LNCAP (cell line): ENCODE data around the gene SMIM45.

Source experiments
- TF ChIP-seq, protein P1 (sequence below): fragments of 450-650 bp; IDR thresholded peaks from 2 replicates; pipeline ENCODE4 v1.5.1; 2017; ENCODE audit warnings: mild to moderate bottlenecking

The SMIM45 gene

DNA sequence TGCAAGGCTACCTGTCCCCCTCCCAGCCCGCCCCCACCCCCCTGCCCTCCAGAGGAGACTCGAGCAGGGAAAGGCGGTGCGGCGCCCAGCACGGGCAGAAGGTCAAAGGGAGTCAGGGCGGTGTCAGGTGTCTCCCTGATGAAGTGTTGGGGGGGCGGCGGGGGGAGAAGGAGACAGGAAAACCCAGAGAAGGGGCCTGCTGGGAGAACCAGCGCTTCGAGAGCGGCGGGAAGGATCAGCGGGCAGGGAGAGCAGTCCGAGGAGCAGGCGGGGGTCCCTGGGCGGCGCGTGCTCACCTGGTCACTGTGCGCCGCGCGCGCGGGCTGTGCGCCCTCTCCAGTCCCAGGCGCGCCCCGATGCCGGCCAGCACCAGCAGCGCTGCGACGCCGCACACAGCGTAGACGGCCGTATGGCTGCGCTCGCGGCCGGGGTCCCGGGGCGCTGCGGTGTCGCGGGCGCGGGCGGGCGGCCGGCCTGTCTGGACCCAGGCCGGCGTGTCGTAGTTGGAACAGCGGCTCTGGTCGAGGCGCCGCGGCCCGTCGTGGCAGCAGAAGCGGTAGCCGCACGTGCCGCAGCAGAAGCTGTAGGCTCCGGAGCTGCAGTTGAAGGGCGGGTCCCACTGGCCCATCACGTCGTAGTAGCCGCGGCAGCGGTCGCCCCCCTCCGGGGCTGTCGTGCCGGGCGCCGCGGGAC is 38.0 kb upstream of the SMIM45 start:
- TF ChIP-seq, protein P1, sequence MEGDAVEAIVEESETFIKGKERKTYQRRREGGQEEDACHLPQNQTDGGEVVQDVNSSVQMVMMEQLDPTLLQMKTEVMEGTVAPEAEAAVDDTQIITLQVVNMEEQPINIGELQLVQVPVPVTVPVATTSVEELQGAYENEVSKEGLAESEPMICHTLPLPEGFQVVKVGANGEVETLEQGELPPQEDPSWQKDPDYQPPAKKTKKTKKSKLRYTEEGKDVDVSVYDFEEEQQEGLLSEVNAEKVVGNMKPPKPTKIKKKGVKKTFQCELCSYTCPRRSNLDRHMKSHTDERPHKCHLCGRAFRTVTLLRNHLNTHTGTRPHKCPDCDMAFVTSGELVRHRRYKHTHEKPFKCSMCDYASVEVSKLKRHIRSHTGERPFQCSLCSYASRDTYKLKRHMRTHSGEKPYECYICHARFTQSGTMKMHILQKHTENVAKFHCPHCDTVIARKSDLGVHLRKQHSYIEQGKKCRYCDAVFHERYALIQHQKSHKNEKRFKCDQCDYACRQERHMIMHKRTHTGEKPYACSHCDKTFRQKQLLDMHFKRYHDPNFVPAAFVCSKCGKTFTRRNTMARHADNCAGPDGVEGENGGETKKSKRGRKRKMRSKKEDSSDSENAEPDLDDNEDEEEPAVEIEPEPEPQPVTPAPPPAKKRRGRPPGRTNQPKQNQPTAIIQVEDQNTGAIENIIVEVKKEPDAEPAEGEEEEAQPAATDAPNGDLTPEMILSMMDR: no peak

DNA sequence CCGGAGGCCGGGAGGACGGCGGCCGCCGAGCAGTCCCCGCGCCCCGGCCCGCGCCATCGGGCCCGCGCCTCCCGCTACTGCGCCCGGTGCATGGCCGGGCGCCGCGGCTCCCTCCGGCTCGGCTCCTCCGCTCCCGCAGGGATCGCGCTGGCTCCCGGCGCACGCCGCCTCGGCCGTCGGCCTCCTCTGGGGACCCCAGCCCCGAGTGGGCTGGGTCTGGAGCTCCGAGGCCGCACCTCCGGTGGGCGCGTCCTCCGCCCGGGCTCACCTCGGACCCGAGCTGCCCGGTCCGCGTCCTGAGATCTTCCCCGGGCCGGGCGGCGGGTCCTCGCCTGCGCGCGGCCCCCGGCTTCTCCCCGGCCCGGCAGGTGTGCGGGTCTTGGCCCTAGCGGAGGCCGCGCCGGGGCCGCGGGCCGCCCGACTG is 37.3 kb upstream of the SMIM45 start:
- TF ChIP-seq, protein P1: no peak

DNA sequence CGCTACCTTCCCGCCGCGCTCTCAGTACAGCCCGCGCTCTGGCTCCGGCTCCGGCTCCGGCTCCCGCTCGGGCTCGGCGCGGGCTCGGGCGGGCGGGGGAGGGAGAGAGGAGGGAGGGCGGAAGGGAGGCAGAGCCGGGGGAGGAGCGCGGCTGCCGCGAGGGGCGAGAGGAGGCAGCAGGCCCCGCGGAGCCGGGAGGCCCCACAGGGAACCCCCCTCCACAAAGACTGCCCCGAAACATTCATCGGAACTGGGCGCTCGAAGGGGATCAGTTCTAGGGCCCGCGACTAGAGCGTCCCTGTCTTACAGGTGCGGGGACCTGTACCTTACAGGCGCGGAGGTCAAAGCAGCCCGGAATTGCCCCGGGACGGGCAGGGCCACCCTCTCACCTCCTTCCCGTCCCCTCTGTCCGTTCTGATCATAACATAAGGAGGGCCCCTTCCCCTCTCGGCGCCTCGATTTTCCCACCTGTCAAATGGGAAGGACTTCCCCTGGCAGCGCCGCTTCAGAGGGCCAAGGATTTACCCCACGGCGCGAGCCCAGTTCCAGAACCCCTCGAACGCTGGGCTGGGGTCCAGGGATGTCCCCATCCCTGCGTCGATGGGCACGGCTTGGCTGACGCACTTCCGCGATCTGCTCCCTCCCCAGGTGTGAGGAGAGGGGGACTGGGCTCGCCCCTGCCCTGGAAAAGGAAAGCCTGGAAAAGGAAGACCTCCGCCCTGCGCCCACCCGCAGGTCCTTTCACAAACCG is 36.7 kb upstream of the SMIM45 start, which contains the start of gene SHISA8:
TSS of gene SHISA8 (minus strand) at position 40 of the 751 bp plus-strand sequence. CDS start 407 bp downstream, outside the sequence.
- TF ChIP-seq, protein P1: no peak

DNA sequence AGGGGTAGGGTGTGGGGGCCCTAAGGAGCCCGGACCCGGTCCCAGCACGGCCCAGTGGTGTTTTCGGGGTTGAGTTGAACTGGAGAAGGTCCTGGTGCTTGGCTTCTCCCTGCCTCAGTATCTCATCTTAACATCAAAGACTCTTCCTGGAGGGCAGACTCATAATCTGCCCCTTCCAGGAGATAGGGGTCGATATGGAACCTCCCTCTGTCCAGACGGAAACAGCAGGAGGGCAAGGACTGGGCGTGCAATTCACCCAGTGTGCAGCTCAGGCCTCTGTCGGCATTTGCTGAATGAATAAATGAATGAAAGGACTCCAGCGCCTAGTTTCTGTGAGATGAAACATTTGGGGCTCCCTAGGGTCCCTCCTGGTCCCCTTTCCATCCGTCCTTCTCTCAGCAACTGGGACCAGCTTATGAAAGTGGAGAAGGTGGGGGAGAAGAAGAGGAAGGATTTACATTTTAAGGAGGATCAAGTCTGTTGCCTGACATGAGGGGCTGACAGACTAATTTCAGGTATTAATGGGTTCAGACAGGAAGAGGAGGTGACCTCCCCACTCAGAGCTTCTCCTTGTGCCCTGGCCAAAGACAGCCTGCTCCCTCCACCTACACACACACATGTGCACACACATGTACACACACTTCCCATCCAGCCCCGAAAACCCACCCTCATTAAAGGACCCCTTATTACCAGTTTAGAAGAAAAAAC is 36.0 kb upstream of the SMIM45 start:
- TF ChIP-seq, protein P1: no peak

DNA sequence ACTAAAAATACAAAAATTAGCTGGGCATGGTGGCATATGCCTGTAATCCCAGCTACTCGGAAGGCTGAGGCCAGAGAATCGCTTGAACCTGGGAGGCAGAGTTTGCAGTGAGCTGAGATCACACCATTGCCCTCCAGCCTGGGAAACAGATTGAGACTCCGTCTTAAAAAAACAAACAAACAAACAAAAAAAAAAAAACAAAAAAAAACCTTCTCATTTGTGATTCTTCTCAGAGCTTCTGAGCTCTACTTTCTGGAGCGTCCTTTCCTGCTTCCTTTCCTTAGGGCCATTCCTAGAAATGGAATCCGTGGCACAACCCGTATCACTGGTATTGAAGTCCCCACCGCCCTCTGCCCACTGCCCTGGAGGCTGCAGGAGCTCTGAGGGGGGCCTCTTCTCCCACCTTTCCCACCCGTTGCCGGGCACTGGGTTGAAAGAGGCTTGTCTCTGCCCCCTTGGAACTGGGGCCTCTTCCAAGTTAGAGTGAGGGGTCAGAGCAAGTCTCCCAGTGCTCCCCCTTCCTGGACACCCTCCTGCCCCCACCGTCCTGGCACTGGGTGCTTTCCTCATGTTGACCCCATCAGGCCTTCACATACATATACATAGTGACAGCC is 35.1 kb upstream of the SMIM45 start:
- TF ChIP-seq, protein P1: no peak

DNA sequence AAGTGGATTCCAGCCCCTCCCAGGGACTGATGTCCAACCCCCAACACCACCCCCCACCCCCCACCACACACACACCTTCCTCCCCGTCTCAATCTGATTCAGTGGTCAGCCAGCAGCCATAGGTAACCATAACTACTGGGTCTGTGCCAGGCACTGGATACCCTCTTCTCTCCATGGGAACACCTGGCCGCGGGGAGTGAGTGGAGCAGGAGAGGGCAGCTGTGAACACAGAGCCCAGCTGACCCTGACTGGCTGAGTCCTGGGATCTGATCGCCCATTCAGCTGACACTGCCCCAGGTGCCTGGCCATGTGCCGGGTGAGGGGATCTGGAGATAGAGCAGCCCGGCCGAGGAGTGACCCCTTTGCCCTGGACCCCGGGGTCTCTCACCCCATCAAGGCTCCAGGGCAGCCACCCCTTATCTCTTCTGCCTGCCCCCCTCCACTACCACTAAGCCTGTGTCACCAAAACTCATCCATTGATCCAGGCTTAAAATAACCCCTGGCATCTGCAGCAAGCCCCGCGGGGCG is 34.5 kb upstream of the SMIM45 start:
- TF ChIP-seq, protein P1: no peak
